Body of pancreas (tissue), 4 donors: ENCODE measurements around the gene ALOX5AP. TPM values are rescaled to one million over a fixed set of nuclear protein-coding genes. Genes with fewer than 3 reads are reported as not detected.

ENCODE experiments used
- ATAC-seq: fragments of 150-250 bp; one replicate; pipeline ENCODE4 v1.9.1; 2016
- DNase-seq, 4 donors: peaks; one replicate each; pipeline ENCODE4 v3.0.0-alpha.2; 2019
- H3K27ac ChIP-seq, 4 donors: fragments of 200-600 bp; sonication (generic); 1 replicate in 3 of 4; 2 replicates in 1 of 4; pipeline versions ENCODE4 v1.5.1 to v1.6.1; 2016 to 2019; ENCODE audit warnings: mild to moderate bottlenecking in 1 of 4, mixed read lengths in 1 of 4, moderate library complexity in 1 of 4
- H3K27me3 ChIP-seq, 2 donors: fragments of 200-600 bp; sonication (generic); one replicate each; pipeline ENCODE4 v1.6.0; 2016; ENCODE audit warnings: mild to moderate bottlenecking in 1 of 2
- H3K36me3 ChIP-seq, 2 donors: fragments of 200-600 bp; sonication (generic); replicated peaks in 1 of 2; 2 replicates each; pipeline ENCODE4 v1.5.1; 2016; ENCODE audit warnings: low read depth in 2 of 2; ENCODE audit not compliant: insufficient read depth in 1 of 2
- H3K4me1 ChIP-seq: fragments of 200-600 bp; sonication (generic); one replicate; pipeline ENCODE4 v1.6.0; 2016
- H3K4me3 ChIP-seq, 2 donors: fragments of 200-600 bp; sonication (generic); 1 replicate in 1 of 2; 2 replicates in 1 of 2; pipeline ENCODE4 v1.5.1; 2016 to 2019
- H3K9me3 ChIP-seq, 3 donors: fragments of 200-600 bp; sonication (generic); 1 replicate in 2 of 3; 2 replicates in 1 of 3; pipeline ENCODE4 v1.5.1; 2016
- CTCF ChIP-seq, 7 experiments: fragments of 450-650 bp in 4 of 7; fragments of 200-600 bp in 3 of 7; sonication (generic) in 3 of 7; IDR thresholded peaks; one replicate each; pipeline ENCODE4 v1.5.1; 2016 to 2019; ENCODE audit warnings: antibody characterized with exemption in 7 of 7
- POLR2A ChIP-seq, 3 donors: fragments of 450-650 bp; IDR thresholded peaks; one replicate each; pipeline ENCODE4 v1.6.1; 2016; ENCODE audit warnings: antibody characterized with exemption in 3 of 3, mild to moderate bottlenecking in 2 of 3
- WGBS, 2 donors: methylation state at CpG; one replicate each; pipeline ENCODE4 v1.1.5; 2017; 5-methylcytosine and 5-hydroxymethylcytosine counted together
- intact Hi-C: fragments of 100-400 bp; cut with DNase I; formaldehyde crosslinking; loops from one replicate; pipeline ENCODE4 v1.15.1; 2023
- total RNA-seq, 2 donors: library from RNA; depleted of rRNA; stranded (reverse); fragments of >200 nt; gene quantifications; one replicate each; pipeline ENCODE4 v1.1.0, GENCODE V29; 2016

Gene ALOX5AP
- total RNA-seq, 2 donors from 2014 or later, result 12.5 to 17.4 TPM

GRCh38 chr13:30789166-30789862, 54.0 kb downstream of the ALOX5AP start:
- H3K36me3 ChIP-seq, result no peaks in the 10 kb centered on the region
- no peak overlapping the region for H3K27ac ChIP-seq
- ATAC-seq (no peak), DNase-seq (no peak)
- no peaks in the 10 kb centered on the region for H3K27me3 ChIP-seq
- no peaks in the 10 kb centered on the region for H3K9me3 ChIP-seq
- no peak overlapping the region for H3K4me3 ChIP-seq
- 66 to 72% methylated on average over 3 of the region's 3 CpGs for WGBS, 2 donors
- no peaks in the 10 kb centered on the region for H3K4me1 ChIP-seq
- TF ChIP-seq CTCF (IDR thresholded peaks at IDR 0.05) (no peak), POLR2A (IDR thresholded peaks at IDR 0.05) (no peak)
- intact Hi-C loops, result loop anchor here (10.0 kb wide), 2 partner anchors 55 to 655 kb away; no protein-coding TSS in a partner anchor

DNA sequence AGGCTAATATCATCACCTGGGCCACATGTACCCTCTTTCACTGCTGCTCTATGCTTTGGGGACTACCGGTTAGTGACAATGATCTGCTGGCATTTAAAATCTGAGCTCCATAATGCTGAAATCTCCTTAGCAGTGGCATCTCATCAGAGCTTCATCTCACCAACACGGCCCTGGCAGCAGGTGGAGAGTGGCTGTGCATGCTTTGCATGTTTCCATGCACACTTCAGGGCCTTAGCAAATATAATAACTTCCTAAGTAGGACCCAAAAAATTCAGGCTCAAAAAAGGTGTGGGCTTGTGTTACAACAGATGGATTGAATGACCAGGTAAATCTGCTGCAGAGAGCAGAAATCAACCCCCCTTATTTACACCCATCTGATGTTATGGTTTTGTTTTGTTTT, 55.2 kb downstream of the ALOX5AP start:
- Histone ChIP-seq H3K9me3 (no peaks in the 10 kb centered on the region), H3K27me3 (no peaks in the 10 kb centered on the region), H3K4me3 (no peak overlapping the region), H3K36me3 (no peaks in the 10 kb centered on the region), H3K4me1 (no peaks in the 10 kb centered on the region), H3K27ac (no peak overlapping the region)
- WGBS, 2 donors, result 71 to 91% methylated on average over 2 of the region's 2 CpGs
- TF ChIP-seq POLR2A (IDR thresholded peaks at IDR 0.05) (no peak), CTCF (IDR thresholded peaks at IDR 0.05) (no peak)
- intact Hi-C loops, result no loop called here
- DNase-seq, result no peak
- no peak for ATAC-seq

- ATAC-seq (no peak), DNase-seq (peak in 1 of 4 donors; percentile 17)
- no peaks in the 10 kb centered on the region for H3K9me3 ChIP-seq
- peak overlapping the region in 1 of 4 donors; percentile 45 for H3K27ac ChIP-seq
- intact Hi-C loops, result no loop called here
- peaks cover under 1% of the 10 kb centered on the region for H3K4me1 ChIP-seq
- no peaks in the 10 kb centered on the region for H3K36me3 ChIP-seq
- H3K27me3 ChIP-seq, result no peaks in the 10 kb centered on the region
- TF ChIP-seq CTCF (IDR thresholded peaks at IDR 0.05) (no peak), POLR2A (IDR thresholded peaks at IDR 0.05) (no peak)
- WGBS, 2 donors, result 75 to 76% methylated on average over 11 of the region's 11 CpGs
- H3K4me3 ChIP-seq, result no peak overlapping the region
Measured at GRCh38 chr13:30791354-30792001, 56.1 kb downstream of the ALOX5AP start.

- intact Hi-C loops, result no loop called here
- DNase-seq (peak; percentile 62 to 82 (median 80)), ATAC-seq (peak; percentile 93)
- no peaks in the 10 kb centered on the region for H3K27me3 ChIP-seq
- H3K9me3 ChIP-seq, result no peaks in the 10 kb centered on the region
- TF ChIP-seq CTCF (IDR thresholded peaks at IDR 0.05) (peak in 5 of 7 experiments; percentile 9 to 36 (median 30)), POLR2A (IDR thresholded peaks at IDR 0.05) (no peak)
- H3K4me1 ChIP-seq, result peaks cover 8% of the 10 kb centered on the region
- WGBS, 2 donors, result 41 to 53% methylated on average over 9 to 12 of the region's 12 CpGs
- peak overlapping the region in 3 of 4 donors; percentile 33 to 57 (median 45) for H3K27ac ChIP-seq
- no peak overlapping the region for H3K4me3 ChIP-seq
- no peaks in the 10 kb centered on the region for H3K36me3 ChIP-seq
Measured at GRCh38 chr13:30792285-30793000, 57.1 kb downstream of the ALOX5AP start.
